Colonic mucosa (tissue), 4 donors: ENCODE measurements around the gene APPL2. TPM values are rescaled to one million over a fixed set of nuclear protein-coding genes. Genes with fewer than 3 reads are reported as not detected.

Experiments
- DNase-seq: peaks from one replicate; pipeline ENCODE4 v3.0.0-alpha.2; 2020
- H3K27ac ChIP-seq: fragments of 200-600 bp; one replicate; pipeline ENCODE4 v1.8.0; 2021
- H3K27me3 ChIP-seq: fragments of 200-600 bp; one replicate; pipeline ENCODE4 v1.8.0; 2021
- H3K36me3 ChIP-seq: fragments of 200-600 bp; one replicate; pipeline ENCODE4 v1.8.0; 2021
- H3K4me1 ChIP-seq: fragments of 200-600 bp; one replicate; pipeline ENCODE4 v1.8.0; 2021; ENCODE audit warnings: mild to moderate bottlenecking
- H3K4me3 ChIP-seq: fragments of 200-600 bp; one replicate; pipeline ENCODE4 v1.8.0; 2021
- H3K9ac ChIP-seq, 2 donors: one replicate each; pipeline ENCODE4 v1.7.0; 2013; ENCODE audit warnings: control low read depth in 2 of 2, low read depth in 2 of 2, low read length in 2 of 2
- H3K9me3 ChIP-seq: fragments of 200-600 bp; one replicate; pipeline ENCODE4 v1.8.0; 2021
- intact Hi-C: fragments of 100-400 bp; cut with DNase I; formaldehyde crosslinking; loops from one replicate; pipeline ENCODE4 v1.14.1; 2022
- total RNA-seq, 2 donors: library from RNA; stranded (reverse); fragmentation: NEBNext Ultra II Directional in 1 of 2; extraction: Animal tissue kit (Norgen Biotek cat#: 25700) in 1 of 2; gene quantifications; one replicate each; pipeline ENCODE4 v1.2.1, GENCODE V29; 2021
- TF ChIP-seq, protein P1 (sequence below): fragments of 200-600 bp; IDR thresholded peaks from one replicate; pipeline ENCODE4 v1.8.0; 2022; ENCODE audit warnings: antibody characterized with exemption, mild to moderate bottlenecking
- donor health status: healthy.
- donor health status: DM: no; HTN: no; CAD: no.
- donor health status: DM: no; HTN: no; CAD: no.

Gene APPL2
- total RNA-seq, 2 donors from 2014 or later = 70.8 to 86.0 TPM

DNA sequence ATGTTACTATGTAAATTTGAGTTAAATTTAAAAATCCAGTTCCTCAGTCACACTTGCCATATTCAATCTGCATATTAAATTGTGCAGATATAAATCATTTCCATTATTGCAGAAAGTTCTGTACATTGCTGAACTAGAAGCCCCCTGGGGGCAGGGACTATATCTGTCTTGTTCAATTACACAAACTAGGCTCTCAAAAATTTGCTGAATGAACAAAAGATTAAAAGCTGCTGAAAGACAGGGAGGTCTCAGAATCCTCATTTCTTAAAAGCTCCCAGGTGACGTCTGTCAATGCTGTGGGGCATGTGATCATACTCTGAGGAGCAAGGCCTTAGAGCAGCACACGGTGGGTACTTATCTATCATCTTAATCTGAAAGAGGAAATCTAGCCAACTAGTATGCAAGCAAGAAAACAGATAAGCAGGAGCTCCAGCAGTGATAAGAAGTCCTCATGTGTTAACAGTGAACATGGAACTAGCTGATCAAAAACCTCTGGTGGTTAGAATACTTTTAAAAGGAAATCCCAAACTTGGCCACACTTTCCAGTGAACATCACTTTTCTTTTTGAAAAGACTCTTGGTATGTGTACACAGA, 60.5 kb downstream of the APPL2 start:
- Histone ChIP-seq H3K9me3 (no peaks in the 10 kb centered on the region), H3K36me3 (no peaks in the 10 kb centered on the region), H3K27me3 (no peaks in the 10 kb centered on the region), H3K4me3 (no peak overlapping the region), H3K4me1 (no peaks in the 10 kb centered on the region), H3K27ac (no peak overlapping the region), H3K9ac (no peak overlapping the region)
- intact Hi-C loops = no loop called here
- no peak for DNase-seq
- TF ChIP-seq, protein P1, sequence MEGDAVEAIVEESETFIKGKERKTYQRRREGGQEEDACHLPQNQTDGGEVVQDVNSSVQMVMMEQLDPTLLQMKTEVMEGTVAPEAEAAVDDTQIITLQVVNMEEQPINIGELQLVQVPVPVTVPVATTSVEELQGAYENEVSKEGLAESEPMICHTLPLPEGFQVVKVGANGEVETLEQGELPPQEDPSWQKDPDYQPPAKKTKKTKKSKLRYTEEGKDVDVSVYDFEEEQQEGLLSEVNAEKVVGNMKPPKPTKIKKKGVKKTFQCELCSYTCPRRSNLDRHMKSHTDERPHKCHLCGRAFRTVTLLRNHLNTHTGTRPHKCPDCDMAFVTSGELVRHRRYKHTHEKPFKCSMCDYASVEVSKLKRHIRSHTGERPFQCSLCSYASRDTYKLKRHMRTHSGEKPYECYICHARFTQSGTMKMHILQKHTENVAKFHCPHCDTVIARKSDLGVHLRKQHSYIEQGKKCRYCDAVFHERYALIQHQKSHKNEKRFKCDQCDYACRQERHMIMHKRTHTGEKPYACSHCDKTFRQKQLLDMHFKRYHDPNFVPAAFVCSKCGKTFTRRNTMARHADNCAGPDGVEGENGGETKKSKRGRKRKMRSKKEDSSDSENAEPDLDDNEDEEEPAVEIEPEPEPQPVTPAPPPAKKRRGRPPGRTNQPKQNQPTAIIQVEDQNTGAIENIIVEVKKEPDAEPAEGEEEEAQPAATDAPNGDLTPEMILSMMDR = no peak

DNA sequence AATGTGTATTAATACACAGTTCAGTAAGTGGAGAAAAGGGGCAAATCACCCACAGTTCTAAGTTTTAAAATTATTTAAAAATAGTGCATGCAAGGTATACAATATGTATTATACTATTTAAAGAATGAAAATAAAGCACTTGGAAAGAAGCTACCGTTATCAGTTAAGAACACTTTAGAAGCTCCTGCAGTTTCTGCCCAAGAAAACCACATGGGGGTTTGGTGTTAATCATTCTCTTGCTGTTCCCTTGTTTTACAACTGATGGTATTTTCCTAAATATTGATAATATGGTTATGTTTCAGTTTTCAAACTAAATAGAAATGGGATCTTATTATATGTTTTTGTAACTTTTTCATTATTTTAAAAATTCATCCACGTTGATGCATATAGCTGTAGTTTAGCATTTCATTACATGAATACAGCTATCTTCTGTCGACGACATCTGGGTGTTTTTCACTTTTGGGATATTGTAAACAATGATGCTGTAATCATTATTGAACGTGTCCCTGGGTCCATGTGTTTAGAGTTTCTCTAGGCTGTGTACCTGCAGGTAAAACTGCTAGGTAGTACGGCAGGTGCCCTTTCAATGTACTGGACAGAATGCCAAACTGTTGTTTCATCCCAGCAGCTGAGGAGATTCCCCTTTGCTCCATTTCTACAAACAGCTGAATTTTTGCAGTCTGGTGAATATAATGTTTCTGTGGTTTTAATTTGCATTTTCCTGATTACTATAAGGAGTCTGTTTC, 64.1 kb downstream of the APPL2 start:
- no peak overlapping the region for H3K27ac ChIP-seq
- H3K27me3 ChIP-seq = no peaks in the 10 kb centered on the region
- TF ChIP-seq, protein P1 = no peak
- H3K4me1 ChIP-seq = no peaks in the 10 kb centered on the region
- no peaks in the 10 kb centered on the region for H3K9me3 ChIP-seq
- no peak overlapping the region for H3K9ac ChIP-seq
- H3K4me3 ChIP-seq = no peak overlapping the region
- no peaks in the 10 kb centered on the region for H3K36me3 ChIP-seq
- DNase-seq = no peak
- intact Hi-C loops = no loop called here

DNA sequence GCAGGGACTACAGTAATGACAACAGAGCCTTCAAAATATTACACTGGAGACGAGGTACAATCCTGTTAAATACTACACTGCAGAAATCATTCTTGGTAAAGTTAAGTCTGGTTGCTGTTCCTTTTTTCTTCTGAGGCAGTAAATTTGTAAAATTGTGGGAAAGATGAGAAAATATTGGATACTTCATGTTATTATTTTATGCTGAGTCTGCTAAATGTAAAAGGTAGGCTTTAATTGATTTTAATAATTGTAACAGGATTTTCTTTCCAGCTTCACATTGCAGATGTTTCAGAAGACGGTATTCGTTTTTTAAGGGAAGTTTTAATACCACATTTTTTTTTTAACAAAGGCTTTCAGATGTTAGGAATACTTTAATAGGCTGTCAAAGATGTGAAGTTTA, 65.8 kb downstream of the APPL2 start:
- Histone ChIP-seq H3K27me3 (no peaks in the 10 kb centered on the region), H3K9me3 (no peaks in the 10 kb centered on the region), H3K4me1 (no peaks in the 10 kb centered on the region), H3K27ac (no peak overlapping the region), H3K4me3 (no peak overlapping the region), H3K36me3 (no peaks in the 10 kb centered on the region), H3K9ac (no peak overlapping the region)
- TF ChIP-seq, protein P1 = no peak
- intact Hi-C loops = no loop called here
- no peak for DNase-seq

DNA sequence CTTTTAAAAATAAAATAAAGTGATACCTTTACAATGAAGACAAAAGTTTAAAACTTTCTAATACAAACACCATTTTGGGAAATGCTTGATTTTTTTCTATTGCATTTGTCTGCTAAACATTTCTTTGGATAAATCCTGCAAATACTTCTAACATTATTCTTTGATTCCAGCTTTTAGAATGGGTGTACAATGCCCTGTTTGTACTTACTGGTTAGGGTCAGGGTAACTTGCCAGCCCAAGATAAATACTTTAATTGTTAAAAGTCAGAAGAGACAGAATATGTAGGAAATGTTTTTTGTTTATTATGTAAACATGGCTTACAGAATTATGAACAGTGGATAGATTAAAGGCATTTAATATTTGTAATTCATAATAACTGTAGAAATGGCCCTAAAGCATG, 68.0 kb downstream of the APPL2 start:
- no peak overlapping the region for H3K9ac ChIP-seq
- no peak for DNase-seq
- H3K9me3 ChIP-seq = no peaks in the 10 kb centered on the region
- no peak overlapping the region for H3K4me3 ChIP-seq
- intact Hi-C loops = no loop called here
- H3K27me3 ChIP-seq = no peaks in the 10 kb centered on the region
- no peaks in the 10 kb centered on the region for H3K4me1 ChIP-seq
- TF ChIP-seq, protein P1 = no peak
- H3K36me3 ChIP-seq = no peaks in the 10 kb centered on the region
- H3K27ac ChIP-seq = no peak overlapping the region

DNA sequence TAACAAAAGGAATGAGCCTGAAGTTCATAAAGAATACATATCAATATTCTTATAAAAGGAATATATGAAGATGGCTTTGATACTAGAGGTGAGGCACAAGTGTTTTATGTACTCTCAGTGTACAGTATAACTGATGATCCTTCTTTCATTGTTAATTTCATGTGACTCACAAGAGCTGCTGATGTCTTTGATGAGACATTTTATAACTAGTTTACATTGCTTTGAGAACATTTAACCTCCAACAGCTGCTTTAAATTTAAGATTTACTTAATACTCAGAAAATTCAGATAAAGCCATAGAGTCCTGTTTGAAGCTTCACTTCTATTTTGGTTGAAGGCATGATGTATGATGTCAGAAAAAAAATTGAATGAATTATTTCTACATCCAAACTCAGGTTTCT, 68.6 kb downstream of the APPL2 start:
- Histone ChIP-seq H3K4me1 (no peaks in the 10 kb centered on the region), H3K4me3 (no peak overlapping the region), H3K27ac (no peak overlapping the region), H3K36me3 (no peaks in the 10 kb centered on the region), H3K9me3 (no peaks in the 10 kb centered on the region), H3K9ac (no peak overlapping the region), H3K27me3 (no peaks in the 10 kb centered on the region)
- TF ChIP-seq, protein P1 = no peak
- intact Hi-C loops = no loop called here
- DNase-seq = no peak
